ENCODE measurements around the gene SAMD4B.

Gene SAMD4B, protein sequence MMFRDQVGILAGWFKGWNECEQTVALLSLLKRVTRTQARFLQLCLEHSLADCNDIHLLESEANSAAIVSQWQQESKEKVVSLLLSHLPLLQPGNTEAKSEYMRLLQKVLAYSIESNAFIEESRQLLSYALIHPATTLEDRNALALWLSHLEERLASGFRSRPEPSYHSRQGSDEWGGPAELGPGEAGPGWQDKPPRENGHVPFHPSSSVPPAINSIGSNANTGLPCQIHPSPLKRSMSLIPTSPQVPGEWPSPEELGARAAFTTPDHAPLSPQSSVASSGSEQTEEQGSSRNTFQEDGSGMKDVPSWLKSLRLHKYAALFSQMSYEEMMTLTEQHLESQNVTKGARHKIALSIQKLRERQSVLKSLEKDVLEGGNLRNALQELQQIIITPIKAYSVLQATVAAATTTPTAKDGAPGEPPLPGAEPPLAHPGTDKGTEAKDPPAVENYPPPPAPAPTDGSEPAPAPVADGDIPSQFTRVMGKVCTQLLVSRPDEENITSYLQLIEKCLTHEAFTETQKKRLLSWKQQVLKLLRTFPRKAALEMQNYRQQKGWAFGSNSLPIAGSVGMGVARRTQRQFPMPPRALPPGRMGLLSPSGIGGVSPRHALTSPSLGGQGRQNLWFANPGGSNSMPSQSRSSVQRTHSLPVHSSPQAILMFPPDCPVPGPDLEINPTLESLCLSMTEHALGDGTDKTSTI

GRCh38 chr19:39341719-39342604 is at the start of gene SAMD4B:
Gene SAMD4B (plus strand): TSS chr19:39342421. CDS start chr19:39356894, 14,473 bp downstream.
- DNase-seq (ENCODE audit: low read depth, low spot score) = peak; percentile 88

DNA sequence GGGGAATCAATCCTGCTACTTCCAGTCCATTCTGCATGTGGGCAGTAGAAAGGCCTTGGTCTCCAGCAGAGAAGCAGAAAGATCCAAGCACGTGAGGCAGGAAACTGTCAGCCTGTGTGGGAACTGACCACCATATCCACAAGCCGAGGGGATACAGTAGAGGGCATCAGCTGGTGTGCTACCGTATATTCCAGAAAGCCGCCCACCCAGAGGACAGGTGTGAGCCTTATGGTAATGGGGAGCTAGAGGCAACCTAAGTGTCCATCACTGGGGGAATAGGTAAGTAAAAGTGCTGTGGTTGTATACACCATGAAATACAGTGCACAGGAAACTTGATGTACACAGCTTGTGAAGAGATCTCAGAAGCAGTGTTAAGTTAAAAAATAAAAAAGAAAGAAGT is 48.8 kb upstream of the SAMD4B start:
- DNase-seq (ENCODE audit: low read depth, low spot score) = no peak
- H3K27ac ChIP-seq = no peak overlapping the region

More at GRCh38 chr19:39341719-39342604, at the start of gene SAMD4B:
- peak within 1 kb of the TSS; percentile 66 for H3K27ac ChIP-seq

- DNase-seq (ENCODE audit: low read depth, low spot score) = peak; percentile 6
- no peak within 1 kb of the TSS for H3K27ac ChIP-seq
Observed at GRCh38 chr19:39296055-39296645, 46.1 kb upstream of the SAMD4B start, which contains the start of gene IFNL1. Gene IFNL1 (plus strand): TSS chr19:39296407. CDS start chr19:39296422, 15 bp downstream.

DNA sequence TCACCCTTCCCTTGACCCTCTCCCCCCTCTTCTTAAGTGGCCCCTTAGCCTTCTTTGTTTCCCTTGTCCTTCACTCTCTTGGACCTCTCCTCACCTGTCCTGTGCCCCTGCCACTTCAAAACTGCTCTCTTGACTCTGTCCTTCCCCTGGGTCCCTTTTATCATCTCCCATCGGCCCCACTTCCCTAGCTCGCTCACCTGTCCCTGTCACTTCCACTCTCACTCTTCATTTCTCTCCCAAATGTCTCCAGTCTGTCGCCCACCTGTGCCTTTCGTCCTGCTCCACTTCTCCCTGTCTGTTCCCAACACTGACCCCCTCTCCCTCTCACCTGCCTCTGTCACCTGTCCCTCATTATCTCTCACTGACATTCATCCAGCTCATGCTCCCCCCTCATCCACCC is 45.3 kb upstream of the SAMD4B start:
- no peak overlapping the region for H3K27ac ChIP-seq
- DNase-seq (ENCODE audit: low read depth, low spot score) = no peak

DNA sequence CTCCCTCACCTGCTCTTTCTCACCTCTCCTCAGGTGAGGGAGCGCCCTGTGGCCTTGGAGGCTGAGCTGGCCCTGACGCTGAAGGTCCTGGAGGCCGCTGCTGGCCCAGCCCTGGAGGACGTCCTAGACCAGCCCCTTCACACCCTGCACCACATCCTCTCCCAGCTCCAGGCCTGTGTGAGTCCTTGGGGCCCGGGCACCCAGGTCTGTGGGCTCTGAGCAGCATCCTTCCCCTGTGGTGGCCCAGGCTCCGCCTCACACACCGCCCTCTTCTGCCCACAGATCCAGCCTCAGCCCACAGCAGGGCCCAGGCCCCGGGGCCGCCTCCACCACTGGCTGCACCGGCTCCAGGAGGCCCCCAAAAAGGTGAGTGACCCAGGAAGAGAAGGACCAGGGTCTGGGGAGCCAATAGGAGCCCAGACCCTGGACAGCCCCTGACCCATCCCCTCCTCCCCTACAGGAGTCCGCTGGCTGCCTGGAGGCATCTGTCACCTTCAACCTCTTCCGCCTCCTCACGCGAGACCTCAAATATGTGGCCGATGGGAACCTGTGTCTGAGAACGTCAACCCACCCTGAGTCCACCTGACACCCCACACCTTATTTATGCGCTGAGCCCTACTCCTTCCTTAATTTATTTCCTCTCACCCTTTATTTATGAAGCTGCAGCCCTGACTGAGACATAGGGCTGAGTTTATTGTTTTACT is 44.1 kb upstream of the SAMD4B start:
- no peak for DNase-seq (ENCODE audit: low read depth, low spot score)
- no peak overlapping the region for H3K27ac ChIP-seq

DNA sequence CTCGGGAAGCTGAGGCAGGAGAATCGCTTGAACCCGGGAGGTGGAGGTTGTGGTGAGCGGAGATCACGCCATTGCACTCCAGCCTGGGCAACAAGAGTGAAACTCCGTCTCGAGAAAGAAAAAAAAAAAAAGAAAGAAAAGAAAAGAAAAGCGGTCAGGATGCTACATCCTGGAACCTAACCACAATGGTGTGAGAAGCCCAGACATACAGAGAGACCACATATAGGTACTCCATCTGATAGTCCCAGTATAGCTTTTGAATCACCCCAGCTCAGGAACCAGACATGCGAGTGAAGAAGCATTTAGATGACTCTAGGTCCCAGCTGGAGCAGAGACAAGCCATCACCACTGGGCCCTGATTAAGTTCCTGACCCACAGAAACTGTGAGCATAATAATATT is 42.8 kb upstream of the SAMD4B start:
- no peak for DNase-seq (ENCODE audit: low read depth, low spot score)
- H3K27ac ChIP-seq = no peak overlapping the region

- H3K27ac ChIP-seq = no peak overlapping the region
- DNase-seq (ENCODE audit: low read depth, low spot score) = no peak
Observed at GRCh38 chr19:39299832-39300231, 42.4 kb upstream of the SAMD4B start.

DNA sequence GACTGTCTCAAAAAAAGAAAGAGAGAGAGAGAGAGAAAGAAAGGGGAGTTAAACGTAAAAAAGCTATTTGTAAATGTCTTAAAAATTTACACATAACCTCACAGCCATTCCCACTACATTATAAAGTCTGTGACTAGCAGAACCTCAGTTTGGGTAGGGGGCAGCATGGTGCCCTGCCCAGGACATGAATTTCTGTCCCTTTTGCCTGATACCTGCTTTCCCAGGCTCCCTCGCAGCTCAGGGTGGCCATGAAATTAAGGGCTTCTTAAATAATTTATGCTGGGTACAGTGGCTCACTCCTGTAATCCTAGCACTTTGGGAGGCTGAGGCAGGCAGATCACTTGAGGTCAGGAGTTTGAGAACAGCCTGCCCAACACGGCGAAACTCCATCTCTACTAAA is 41.2 kb upstream of the SAMD4B start:
- H3K27ac ChIP-seq = no peak overlapping the region

GRCh38 chr19:39301562-39301961 is 40.7 kb upstream of the SAMD4B start:
- H3K27ac ChIP-seq = no peak overlapping the region

More for the DNA sequence above, 41.2 kb upstream of the SAMD4B start:
- no peak for DNase-seq (ENCODE audit: low read depth, low spot score)

GRCh38 chr19:39303373-39304184 is 38.6 kb upstream of the SAMD4B start:
- no peak overlapping the region for H3K27ac ChIP-seq
- DNase-seq (ENCODE audit: low read depth, low spot score) = no peak

More at GRCh38 chr19:39301562-39301961, 40.7 kb upstream of the SAMD4B start:
- no peak for DNase-seq (ENCODE audit: low read depth, low spot score)

DNA sequence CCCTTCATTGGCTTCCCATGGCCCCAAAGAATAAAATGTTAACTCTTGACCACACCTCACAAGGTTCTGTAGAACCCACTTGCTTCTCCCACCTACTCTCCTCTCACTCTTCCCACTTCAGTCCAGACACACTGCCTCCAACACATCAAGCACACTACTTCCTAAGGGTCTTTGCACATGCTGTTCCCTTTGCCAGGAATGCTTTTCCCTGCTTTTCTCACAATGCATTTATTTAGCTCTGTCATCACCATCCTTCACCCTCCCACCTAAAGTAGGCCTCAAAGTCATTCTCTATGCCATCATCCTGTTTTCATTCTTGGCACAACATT is 38.1 kb upstream of the SAMD4B start:
- no peak for DNase-seq (ENCODE audit: low read depth, low spot score)
- no peak overlapping the region for H3K27ac ChIP-seq

DNA sequence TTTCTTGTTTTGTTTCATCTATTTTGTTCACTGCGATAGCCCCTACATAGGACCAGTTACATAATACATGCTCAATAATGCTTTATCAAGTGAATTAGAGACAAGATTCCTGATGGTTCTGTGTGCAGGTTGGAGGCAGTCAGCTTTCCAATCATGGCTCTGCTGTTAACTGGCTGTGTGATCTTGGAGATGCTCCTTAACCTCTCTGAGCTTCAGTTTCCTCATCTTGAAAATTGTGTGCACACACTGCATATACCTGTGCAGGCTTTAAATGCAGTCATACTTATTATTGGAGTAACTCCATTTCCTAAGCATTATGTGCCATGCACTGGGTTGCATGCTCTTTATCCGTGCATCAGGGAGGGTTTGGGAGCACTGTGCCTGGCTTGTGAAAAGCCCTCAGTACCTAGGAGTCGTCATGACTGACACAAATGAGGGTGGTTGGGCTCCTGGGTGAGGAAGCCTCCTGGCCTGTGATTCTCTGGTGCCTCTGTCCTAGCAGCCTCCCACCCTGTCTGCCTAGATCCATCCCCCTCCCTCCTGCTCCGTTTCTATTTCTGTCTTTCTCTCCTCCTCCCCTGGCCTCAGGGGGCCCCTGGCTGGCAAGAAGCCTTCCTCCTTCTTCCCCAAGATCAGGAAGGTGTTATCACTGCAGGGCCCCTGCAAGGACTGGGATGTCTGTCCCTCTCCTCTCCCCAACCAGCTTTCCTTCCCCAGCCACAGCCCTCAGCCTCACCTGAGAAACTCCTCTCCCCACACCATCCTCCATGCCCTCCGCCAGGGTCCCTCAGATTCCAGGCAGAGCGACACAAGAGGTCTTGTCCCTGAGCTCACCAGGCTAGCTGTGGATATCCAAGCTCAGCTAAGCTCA is 37.3 kb upstream of the SAMD4B start:
- DNase-seq (ENCODE audit: low read depth, low spot score) = no peak
- H3K27ac ChIP-seq = no peak overlapping the region

DNA sequence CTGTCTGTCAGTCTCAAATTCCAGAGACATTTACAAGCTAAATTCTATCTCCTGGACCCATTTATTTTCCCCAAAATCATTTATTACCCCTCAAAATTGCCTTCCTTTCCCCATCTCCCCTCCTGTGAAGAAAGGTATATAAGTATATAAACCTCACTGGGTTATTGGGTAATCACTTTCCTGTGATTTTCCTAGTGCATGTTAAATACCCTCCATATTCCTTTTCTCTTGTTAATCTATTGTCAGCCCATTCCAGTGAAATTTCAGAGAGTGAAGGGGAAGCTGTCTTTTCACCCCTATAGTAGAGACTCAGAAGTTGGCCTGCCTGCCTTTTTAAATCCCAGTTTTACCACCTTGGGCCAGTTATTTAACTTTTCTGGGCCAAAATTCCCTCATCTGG is 36.1 kb upstream of the SAMD4B start:
- no peak overlapping the region for H3K27ac ChIP-seq
- DNase-seq (ENCODE audit: low read depth, low spot score) = no peak

- DNase-seq (ENCODE audit: low read depth, low spot score) = no peak
- H3K27ac ChIP-seq = no peak overlapping the region
Observed at GRCh38 chr19:39307046-39307821, 35.0 kb upstream of the SAMD4B start.

GRCh38 chr19:39307822-39308530 is 34.2 kb upstream of the SAMD4B start:
- DNase-seq (ENCODE audit: low read depth, low spot score) = no peak

DNA sequence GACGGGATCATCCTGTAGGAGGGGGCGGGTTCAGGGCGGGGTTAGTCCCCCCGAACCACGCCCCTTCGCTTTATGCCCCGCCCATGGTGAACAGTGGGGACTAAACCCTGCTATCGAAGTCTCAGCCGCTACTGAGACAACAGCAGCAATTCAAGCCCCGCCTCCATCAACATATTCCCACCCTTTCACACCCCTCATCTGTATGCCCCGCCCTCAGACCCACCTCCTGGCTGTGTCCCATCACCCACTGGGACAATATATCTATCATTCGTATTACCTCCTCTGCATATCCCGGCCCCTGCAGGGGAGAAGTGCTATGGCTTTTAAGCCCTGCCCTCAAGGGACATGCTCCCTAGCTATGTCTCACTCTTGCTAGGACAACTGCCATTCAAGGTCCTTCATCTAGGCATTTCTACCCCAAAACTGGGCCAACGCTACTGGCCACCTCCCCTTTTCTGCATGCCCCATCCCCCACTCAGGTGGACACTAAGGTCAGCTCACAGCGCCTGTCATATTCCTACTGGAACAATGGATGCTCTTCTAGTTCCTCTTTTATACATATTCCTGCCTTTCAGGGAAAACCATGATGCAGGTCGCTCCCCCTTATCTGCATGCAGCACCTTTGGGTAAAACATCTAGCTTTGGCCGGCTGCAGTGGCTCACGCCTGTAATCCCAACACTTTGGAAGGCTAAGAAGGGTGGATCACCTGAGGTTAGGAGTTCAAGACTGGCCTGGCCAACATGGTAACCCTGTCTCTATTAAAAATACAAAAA is 33.5 kb upstream of the SAMD4B start:
- no peak for DNase-seq (ENCODE audit: low read depth, low spot score)
- no peak overlapping the region for H3K27ac ChIP-seq

More at GRCh38 chr19:39307822-39308530, 34.2 kb upstream of the SAMD4B start:
- no peak overlapping the region for H3K27ac ChIP-seq

Measured in epithelial cell of prostate (primary cell).